Body of pancreas (tissue), 4 donors: ENCODE data around the gene GPR148. TPM values are rescaled to one million over a fixed set of nuclear protein-coding genes. Genes with fewer than 3 reads are reported as not detected.

ENCODE experiments used
- ATAC-seq: fragments of 150-250 bp; one replicate; pipeline ENCODE4 v1.9.1; 2016
- DNase-seq, 4 donors: peaks; one replicate each; pipeline ENCODE4 v3.0.0-alpha.2; 2019
- H3K27ac ChIP-seq, 4 donors: fragments of 200-600 bp; sonication (generic); 1 replicate in 3 of 4; 2 replicates in 1 of 4; pipeline versions ENCODE4 v1.5.1 to v1.6.1; 2016 to 2019; ENCODE audit warnings: mild to moderate bottlenecking in 1 of 4, mixed read lengths in 1 of 4, moderate library complexity in 1 of 4
- H3K27me3 ChIP-seq, 2 donors: fragments of 200-600 bp; sonication (generic); one replicate each; pipeline ENCODE4 v1.6.0; 2016; ENCODE audit warnings: mild to moderate bottlenecking in 1 of 2
- H3K36me3 ChIP-seq, 2 donors: fragments of 200-600 bp; sonication (generic); replicated peaks in 1 of 2; 2 replicates each; pipeline ENCODE4 v1.5.1; 2016; ENCODE audit warnings: low read depth in 2 of 2; ENCODE audit not compliant: insufficient read depth in 1 of 2
- H3K4me1 ChIP-seq: fragments of 200-600 bp; sonication (generic); one replicate; pipeline ENCODE4 v1.6.0; 2016
- H3K4me3 ChIP-seq, 2 donors: fragments of 200-600 bp; sonication (generic); 1 replicate in 1 of 2; 2 replicates in 1 of 2; pipeline ENCODE4 v1.5.1; 2016 to 2019
- H3K9me3 ChIP-seq, 3 donors: fragments of 200-600 bp; sonication (generic); 1 replicate in 2 of 3; 2 replicates in 1 of 3; pipeline ENCODE4 v1.5.1; 2016
- CTCF ChIP-seq, 7 experiments: fragments of 450-650 bp in 4 of 7; fragments of 200-600 bp in 3 of 7; sonication (generic) in 3 of 7; IDR thresholded peaks; one replicate each; pipeline ENCODE4 v1.5.1; 2016 to 2019; ENCODE audit warnings: antibody characterized with exemption in 7 of 7
- POLR2A ChIP-seq, 3 donors: fragments of 450-650 bp; IDR thresholded peaks; one replicate each; pipeline ENCODE4 v1.6.1; 2016; ENCODE audit warnings: antibody characterized with exemption in 3 of 3, mild to moderate bottlenecking in 2 of 3
- WGBS, 2 donors: methylation state at CpG; one replicate each; pipeline ENCODE4 v1.1.5; 2017; 5-methylcytosine and 5-hydroxymethylcytosine counted together
- intact Hi-C: fragments of 100-400 bp; cut with DNase I; formaldehyde crosslinking; loops from one replicate; pipeline ENCODE4 v1.15.1; 2023
- total RNA-seq, 2 donors: library from RNA; depleted of rRNA; stranded (reverse); fragments of >200 nt; gene quantifications; one replicate each; pipeline ENCODE4 v1.1.0, GENCODE V29; 2016

Gene GPR148
- total RNA-seq, 2 donors from 2014 or later: not detected

- ATAC-seq: no peak
- Histone ChIP-seq H3K4me1 (no peaks in the 10 kb centered on the region), H3K27me3 (no peaks in the 10 kb centered on the region), H3K9me3 (no peaks in the 10 kb centered on the region), H3K36me3 (no peaks in the 10 kb centered on the region), H3K27ac (no peak overlapping the region), H3K4me3 (no peak overlapping the region)
- intact Hi-C loops: no loop called here
- TF ChIP-seq CTCF (IDR thresholded peaks at IDR 0.05) (no peak), POLR2A (IDR thresholded peaks at IDR 0.05) (no peak)
- no peak for DNase-seq
- 88% methylated on average over 9 to 14 of the region's 14 CpGs for WGBS, 2 donors
These were observed 8.7 kb downstream of the GPR148 start for GRCh38 chr2:130737592-130737991.

GRCh38 chr2:130740671-130741070 lies 11.8 kb downstream of the GPR148 start:
- Histone ChIP-seq H3K27me3 (no peaks in the 10 kb centered on the region), H3K27ac (no peak overlapping the region), H3K9me3 (no peaks in the 10 kb centered on the region), H3K4me1 (no peaks in the 10 kb centered on the region), H3K36me3 (no peaks in the 10 kb centered on the region), H3K4me3 (no peak overlapping the region)
- WGBS, 2 donors: 83 to 84% methylated on average over 12 of the region's 12 CpGs
- no peak for ATAC-seq
- intact Hi-C loops: no loop called here
- TF ChIP-seq CTCF (IDR thresholded peaks at IDR 0.05) (no peak), POLR2A (IDR thresholded peaks at IDR 0.05) (no peak)
- no peak for DNase-seq

- WGBS, 2 donors: 79 to 81% methylated on average over 8 of the region's 8 CpGs
- H3K27me3 ChIP-seq: no peaks in the 10 kb centered on the region
- H3K4me3 ChIP-seq: no peak overlapping the region
- H3K27ac ChIP-seq: no peak overlapping the region
- intact Hi-C loops: no loop called here
- no peak for DNase-seq
- no peak for TF ChIP-seq CTCF (IDR thresholded peaks at IDR 0.05)
- no peak for ATAC-seq
- H3K9me3 ChIP-seq: no peaks in the 10 kb centered on the region
- no peaks in the 10 kb centered on the region for H3K4me1 ChIP-seq
- H3K36me3 ChIP-seq: no peaks in the 10 kb centered on the region
These were observed 14.4 kb downstream of the GPR148 start for GRCh38 chr2:130743278-130743677.

- TF ChIP-seq CTCF (IDR thresholded peaks at IDR 0.05) (no peak), POLR2A (IDR thresholded peaks at IDR 0.05) (no peak)
- ATAC-seq (peak; percentile 21), DNase-seq (peak in 2 of 4 donors; percentile 40 to 49)
- H3K9me3 ChIP-seq: no peaks in the 10 kb centered on the region
- intact Hi-C loops: no loop called here
- no peak overlapping the region for H3K27ac ChIP-seq
- H3K36me3 ChIP-seq: no peaks in the 10 kb centered on the region
- no peak overlapping the region for H3K4me3 ChIP-seq
- WGBS, 2 donors: 43 to 58% methylated on average over 17 to 20 of the region's 20 CpGs
- no peaks in the 10 kb centered on the region for H3K4me1 ChIP-seq
- H3K27me3 ChIP-seq: no peaks in the 10 kb centered on the region
These were observed 15.6 kb downstream of the GPR148 start for GRCh38 chr2:130744287-130745117.

- intact Hi-C loops: no loop called here
- H3K27ac ChIP-seq: no peak overlapping the region
- ATAC-seq (no peak), DNase-seq (no peak)
- no peaks in the 10 kb centered on the region for H3K9me3 ChIP-seq
- WGBS, 2 donors: 88 to 89% methylated on average over 9 of the region's 9 CpGs
- H3K4me1 ChIP-seq: no peaks in the 10 kb centered on the region
- no peak for TF ChIP-seq POLR2A (IDR thresholded peaks at IDR 0.05)
- TF ChIP-seq CTCF (IDR thresholded peaks at IDR 0.05): no peak
- no peaks in the 10 kb centered on the region for H3K36me3 ChIP-seq
- no peaks in the 10 kb centered on the region for H3K27me3 ChIP-seq
- H3K4me3 ChIP-seq: no peak overlapping the region
These were observed 20.2 kb downstream of the GPR148 start for GRCh38 chr2:130749078-130749477.
